DOHH2 (cell line): ENCODE measurements around the gene PLEKHM3.

Experiments used
- CTCF ChIP-seq: fragments of 200-600 bp; sonication (generic); IDR thresholded peaks from one replicate; pipeline ENCODE4 v1.5.1; 2014; ENCODE audit warnings: antibody characterized with exemption, mild to moderate bottlenecking, low read depth, low read length; ENCODE audit not compliant: poor library complexity, severe bottlenecking
- EZH2phosphoT487 ChIP-seq: fragments of 200-600 bp; sonication (generic); IDR thresholded peaks from 2 replicates; pipeline ENCODE4 v1.6.1; 2017; ENCODE audit warnings: borderline replicate concordance, mild to moderate bottlenecking, antibody characterized with exemption, low read length, moderate library complexity, mixed read lengths

- TF ChIP-seq CTCF (no peak), EZH2phosphoT487 (no peak)
These were observed 208.8 kb downstream of the PLEKHM3 start for GRCh38 chr2:207816546-207816945.
